Common myeloid progenitor, CD34-positive (primary cell): Measurements from ENCODE around the gene FOXM1.

Experiments used
- CTCF ChIA-PET: fragments of 350-600 bp; sonication (Branson Sonifier 250); formaldehyde crosslinking; loops from one replicate; lab custom pipeline; 2021; ENCODE audit warnings: antibody characterized with exemption; lab: Charles Lee
- POLR2A ChIA-PET: fragments of 350-600 bp; sonication (Branson Sonifier 250); formaldehyde crosslinking; loops from one replicate; lab custom pipeline; 2021; ENCODE audit warnings: antibody characterized with exemption; lab: Charles Lee
- DNase-seq, 3 donors: peaks; one replicate each; pipeline versions ENCODE4 v3.0.0 to v3.0.0-alpha.2; 2013
- H3K27ac ChIP-seq, 2 experiments: 1 replicate in 1 of 2; 2 replicates in 1 of 2; pipeline ENCODE4 v1.7.0; 2013; ENCODE audit warnings: inconsistent platforms in 2 of 2, low read length in 2 of 2, mild to moderate bottlenecking in 2 of 2, low read depth in 1 of 2, moderate library complexity in 1 of 2; ENCODE audit not compliant: severe bottlenecking in 2 of 2, insufficient read depth in 1 of 2, poor library complexity in 1 of 2
- H3K27me3 ChIP-seq, 5 experiments: replicated peaks in 2 of 5; 1 replicate in 3 of 5; 2 replicates in 2 of 5; pipeline versions ENCODE4 v1.6.1 to v1.7.0; 2013; ENCODE audit warnings: low read length in 4 of 5, mild to moderate bottlenecking in 2 of 5, moderate library complexity in 2 of 5, inconsistent platforms in 1 of 5; ENCODE audit not compliant: insufficient read depth in 5 of 5, control insufficient read depth in 4 of 5
- H3K36me3 ChIP-seq, 4 experiments: 1 replicate in 2 of 4; 2 replicates in 2 of 4; pipeline versions ENCODE4 v1.6.1 to v1.7.0; 2013; ENCODE audit warnings: low read length in 3 of 4, control low read depth in 1 of 4, mild to moderate bottlenecking in 1 of 4; ENCODE audit not compliant: control insufficient read depth in 4 of 4, insufficient read depth in 4 of 4
- H3K4me1 ChIP-seq, 4 experiments: 1 replicate in 3 of 4; 2 replicates in 1 of 4; pipeline versions ENCODE4 v1.6.1 to v1.7.1; 2013; ENCODE audit warnings: low read length in 3 of 4, mild to moderate bottlenecking in 3 of 4, control low read depth in 1 of 4, inconsistent platforms in 1 of 4, moderate library complexity in 1 of 4; ENCODE audit not compliant: control insufficient read depth in 4 of 4, insufficient read depth in 4 of 4; ENCODE audit errors: control extremely low read depth in 1 of 4
- H3K4me3 ChIP-seq, 7 experiments: 1 replicate in 4 of 7; 2 replicates in 3 of 7; pipeline versions ENCODE4 v1.5.1 to v1.7.0; 2013; ENCODE audit warnings: mild to moderate bottlenecking in 7 of 7, low read length in 6 of 7, moderate library complexity in 6 of 7, inconsistent platforms in 2 of 7, low read depth in 2 of 7, control low read depth in 1 of 7; ENCODE audit not compliant: insufficient read depth in 4 of 7, control insufficient read depth in 1 of 7; ENCODE audit errors: extremely low read depth in 1 of 7
- H3K9me3 ChIP-seq, 5 experiments: 1 replicate in 4 of 5; 2 replicates in 1 of 5; pipeline versions ENCODE4 v1.6.1 to v1.7.1; 2013; ENCODE audit warnings: low read length in 4 of 5, mild to moderate bottlenecking in 2 of 5, inconsistent platforms in 1 of 5, low read depth in 1 of 5, moderate library complexity in 1 of 5; ENCODE audit not compliant: control insufficient read depth in 4 of 5, insufficient read depth in 2 of 5; ENCODE audit errors: control extremely low read depth in 1 of 5
- WGBS: methylation state at CpG from one replicate; pipeline ENCODE4 v1.1.5; 2013; ENCODE audit not compliant: insufficient coverage; 5-methylcytosine and 5-hydroxymethylcytosine counted together

FOXM1 gene

DNA sequence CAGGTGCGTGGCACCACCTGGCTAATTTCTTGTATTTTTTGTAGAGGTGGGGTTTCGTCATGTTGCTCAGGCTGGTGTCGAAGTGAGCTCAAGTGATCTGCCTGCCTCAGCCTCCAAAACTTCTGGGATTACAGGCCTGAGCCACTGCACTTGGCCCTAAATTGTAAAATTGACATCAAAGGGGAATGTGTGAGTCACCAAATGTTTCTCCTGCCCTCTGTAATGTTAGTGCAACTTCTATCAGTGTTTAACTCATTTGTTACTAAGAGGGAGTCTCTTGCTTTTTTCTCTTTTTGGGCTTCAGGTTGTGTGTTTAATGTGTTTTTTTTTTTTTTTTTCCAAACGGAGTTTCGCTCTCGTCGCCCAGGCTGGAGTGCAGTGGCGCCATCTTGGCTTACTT, 16.0 kb upstream of the FOXM1 start:
- Histone ChIP-seq H3K4me1 (peaks cover 0 to 12% (median 11%) of the 10 kb centered on the region in 4 experiments), H3K36me3 (peaks cover 0 to 8% (median 4%) of the 10 kb centered on the region in 4 experiments), H3K4me3 (no peak overlapping the region), H3K9me3 (no peaks in the 10 kb centered on the region), H3K27me3 (no peaks in the 10 kb centered on the region), H3K27ac (no peak overlapping the region)
- peak in 1 of 3 donors; percentile 16 for DNase-seq
- 95% methylated on average over 2 of the region's 8 CpGs for WGBS
- POLR2A ChIA-PET, result no interaction called here
- CTCF ChIA-PET, result no interaction called here

GRCh38 chr12:2892246-2892645, 15.3 kb upstream of the FOXM1 start:
- no peak for DNase-seq
- Histone ChIP-seq H3K4me3 (no peak overlapping the region), H3K36me3 (peaks cover 0 to 16% (median 7%) of the 10 kb centered on the region in 4 experiments), H3K9me3 (no peaks in the 10 kb centered on the region), H3K4me1 (peaks cover 0 to 12% (median 11%) of the 10 kb centered on the region in 4 experiments), H3K27me3 (no peaks in the 10 kb centered on the region), H3K27ac (no peak overlapping the region)
- CTCF ChIA-PET, result no interaction called here
- 96% methylated on average over 8 of the region's 12 CpGs for WGBS
- POLR2A ChIA-PET, result no interaction called here

DNA sequence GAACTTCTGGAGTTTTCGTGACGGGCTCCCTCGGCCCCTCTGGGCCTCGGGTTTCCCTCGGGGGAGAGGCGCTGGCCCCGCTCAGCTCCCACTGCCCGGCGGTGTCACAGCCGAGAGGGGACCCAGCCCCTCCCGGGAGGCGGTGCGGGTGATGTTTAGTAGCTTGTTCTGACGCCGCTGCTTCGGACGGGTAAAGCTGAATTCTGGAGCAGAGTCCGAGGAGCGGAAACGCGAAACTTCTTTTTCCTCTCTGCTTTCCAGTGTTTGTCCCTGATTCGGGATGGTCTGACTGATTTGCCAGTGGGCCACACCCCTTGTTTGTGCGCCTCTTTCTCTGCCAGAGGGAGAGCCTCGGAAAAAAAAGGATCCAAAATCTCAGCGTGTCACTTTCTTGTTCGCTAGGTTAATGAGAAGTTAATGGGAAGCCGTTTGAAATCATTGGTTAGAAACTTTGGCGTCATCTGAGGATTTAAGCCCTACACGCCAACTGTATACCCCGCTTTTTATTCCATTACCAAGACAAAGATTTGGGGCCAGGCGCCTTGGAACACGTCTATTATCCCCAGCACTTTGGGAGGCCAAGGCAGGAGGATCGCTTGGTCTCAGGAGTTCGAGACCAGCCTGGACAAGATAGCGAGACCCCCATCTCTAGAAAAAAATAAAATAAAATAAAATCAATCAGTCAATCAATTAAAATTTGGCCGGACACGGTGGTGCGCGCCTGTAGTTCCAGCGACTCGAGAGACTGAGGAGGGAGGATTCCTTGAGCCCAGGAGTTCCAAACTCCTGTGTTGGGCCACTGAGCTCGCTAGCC, 14.5 kb upstream of the FOXM1 start:
- Histone ChIP-seq H3K36me3 (peaks cover 0 to 22% (median 8%) of the 10 kb centered on the region in 4 experiments), H3K27ac (peak overlapping the region in 1 of 2 experiments; percentile 61), H3K27me3 (no peaks in the 10 kb centered on the region), H3K4me1 (peaks cover 0 to 12% (median 11%) of the 10 kb centered on the region in 4 experiments), H3K4me3 (peak overlapping the region; percentile 67 to 90 (median 79)), H3K9me3 (no peaks in the 10 kb centered on the region)
- ChIA-PET POLR2A (interaction anchor here (1.6 kb wide), 1 partner anchor 14 kb away, joined by 7 read pairs; the partner anchor contains the start of genes FOXM1 and RHNO1), CTCF (no interaction called here)
- peak in 2 of 3 donors; percentile 2 to 36 for DNase-seq
- WGBS, result 28% methylated on average over 37 of the region's 42 CpGs

- H3K27ac ChIP-seq, result peak within 1 kb of the TSS; percentile 40 to 61
- WGBS, result 0% methylated on average over 79 of the region's 83 CpGs
- peak within 1 kb of the TSS; percentile 67 to 90 (median 79) for H3K4me3 ChIP-seq
- H3K27me3 ChIP-seq, result no peaks in the 10 kb centered on the region
- H3K4me1 ChIP-seq, result peaks cover 0 to 12% (median 11%) of the 10 kb centered on the region in 4 experiments
- DNase-seq, result peak; percentile 96 to 98 (median 98)
- H3K36me3 ChIP-seq, result peaks cover 0 to 26% (median 13%) of the 10 kb centered on the region in 4 experiments
- H3K9me3 ChIP-seq, result no peaks in the 10 kb centered on the region
- ChIA-PET CTCF (interaction anchor here (0.9 kb wide), 1 partner anchor 31 kb away, joined by 3 read pairs; no protein-coding TSS in a partner anchor), POLR2A (interaction anchor here (1.1 to 1.6 kb wide), 2 partner anchors 10 to 13 kb away, joined by 3 to 7 read pairs; partner anchors contain the start of genes FOXM1 and RHNO1)
Observed at GRCh38 chr12:2890388-2891239, 13.6 kb upstream of the FOXM1 start, which contains the start of gene TULP3. TSS of gene TULP3 (plus strand) at chr12:2890891. CDS start at chr12:2890948, 57 bp downstream.

- WGBS, result 79% methylated on average over 9 of the region's 10 CpGs
- peaks cover 0 to 12% (median 11%) of the 10 kb centered on the region in 4 experiments for H3K4me1 ChIP-seq
Observed at GRCh38 chr12:2890001-2890387, 13.0 kb upstream of the FOXM1 start.

DNA sequence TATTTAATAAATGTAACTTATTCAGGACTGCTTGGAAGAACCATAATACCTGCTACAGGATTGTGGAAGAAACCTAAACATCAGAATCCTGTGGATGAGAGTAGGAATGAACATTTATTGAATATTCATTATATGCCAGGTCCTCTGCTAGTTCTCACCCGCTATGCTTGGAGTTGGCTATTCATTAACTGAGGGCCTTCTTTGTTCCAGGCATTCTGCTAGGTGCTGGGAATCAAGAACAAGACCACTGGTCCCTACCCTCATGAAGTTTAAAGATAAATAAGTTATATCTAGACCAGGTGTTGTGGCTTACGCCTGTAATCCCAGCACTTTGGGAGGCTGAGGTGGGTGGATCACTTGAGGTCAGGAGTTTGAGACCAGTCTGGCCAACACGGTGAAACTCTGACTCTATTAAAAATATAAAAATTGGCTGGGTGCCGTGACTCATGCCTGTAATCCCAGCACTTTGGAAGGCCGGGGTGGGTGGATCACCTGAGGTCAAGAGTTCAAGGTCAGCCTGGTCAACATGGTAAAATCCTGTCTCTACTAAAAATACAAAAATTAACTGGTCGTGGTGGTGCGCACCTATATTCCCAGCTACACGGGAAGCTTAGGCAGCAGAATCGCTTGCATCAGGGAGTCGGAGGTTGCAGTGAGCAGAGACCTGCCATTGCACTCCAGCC, 9.9 kb upstream of the FOXM1 start:
- Histone ChIP-seq H3K27me3 (no peaks in the 10 kb centered on the region), H3K27ac (no peak overlapping the region), H3K4me3 (no peak overlapping the region), H3K4me1 (peaks cover 0 to 16% (median 11%) of the 10 kb centered on the region in 4 experiments), H3K9me3 (no peaks in the 10 kb centered on the region), H3K36me3 (peaks cover 0 to 26% (median 14%) of the 10 kb centered on the region in 4 experiments)
- CTCF ChIA-PET, result interaction anchor here (0.6 to 2.5 kb wide), 4 partner anchors 9 to 147 kb away, joined by 3 to 10 read pairs (median 3); no protein-coding TSS in a partner anchor
- 99% methylated on average over 9 of the region's 10 CpGs for WGBS
- DNase-seq, result no peak
- POLR2A ChIA-PET, result no interaction called here

More at GRCh38 chr12:2890001-2890387, 13.0 kb upstream of the FOXM1 start:
- Histone ChIP-seq H3K27ac (peak overlapping the region; percentile 40 to 58), H3K36me3 (peaks cover 0 to 26% (median 13%) of the 10 kb centered on the region in 4 experiments), H3K9me3 (no peaks in the 10 kb centered on the region), H3K27me3 (no peaks in the 10 kb centered on the region), H3K4me3 (peak overlapping the region; percentile 67 to 90 (median 79))
- CTCF ChIA-PET, result interaction anchor here (0.9 kb wide), 1 partner anchor 32 kb away, joined by 3 read pairs; no protein-coding TSS in a partner anchor
- no peak for DNase-seq
- POLR2A ChIA-PET, result interaction anchor here (1.1 to 1.6 kb wide), 2 partner anchors 9 to 13 kb away, joined by 3 to 7 read pairs; partner anchors contain the start of genes FOXM1 and RHNO1
